Activated CD8-positive, alpha-beta T cell treated with anti-CD3 and anti-CD28 coated beads for 36 hours (primary cell): ENCODE results near the gene OR5H15. TPM values are rescaled to one million over a fixed set of nuclear protein-coding genes. Genes with fewer than 3 reads are reported as not detected.
"Not testable (repeated sequence)": the region's sequence is repeated elsewhere in the genome, so short reads cannot be mapped to it uniquely, and the experiment has no call there.

Source experiments
- ATAC-seq: fragments of 200-7000 bp; cut with Tn5 transposase; one replicate; pipeline ENCODE4 v1.10.0; 2021; ENCODE audit warnings: mild to moderate bottlenecking, moderate library complexity
- CTCF ChIA-PET: fragments of 350-600 bp; sonication (Branson Sonifier 250); formaldehyde crosslinking; loops from one replicate; lab custom pipeline; 2021; ENCODE audit warnings: antibody characterized with exemption; lab: Charles Lee
- POLR2A ChIA-PET: fragments of 350-600 bp; sonication (Branson Sonifier 250); formaldehyde crosslinking; loops from one replicate; lab custom pipeline; 2021; ENCODE audit warnings: antibody characterized with exemption; lab: Charles Lee
- DNase-seq: peaks from one replicate; pipeline ENCODE4 v3.0.0-alpha.2; 2020
- H3K27ac Mint-ChIP-seq: one replicate; pipeline ENCODE4 v1.8.0; 2021; ENCODE audit warnings: mild to moderate bottlenecking, mixed read lengths
- H3K27me3 Mint-ChIP-seq: one replicate; pipeline ENCODE4 v1.8.0; 2021; ENCODE audit warnings: mixed read lengths
- H3K36me3 Mint-ChIP-seq: one replicate; pipeline ENCODE4 v1.8.0; 2021; ENCODE audit warnings: low read depth, mixed read lengths
- H3K4me1 Mint-ChIP-seq: one replicate; pipeline ENCODE4 v1.8.0; 2021; ENCODE audit warnings: low read depth, mixed read lengths
- H3K4me3 Mint-ChIP-seq: one replicate; pipeline ENCODE4 v1.8.0; 2021; ENCODE audit warnings: mild to moderate bottlenecking, moderate library complexity, mixed read lengths
- H3K9me3 Mint-ChIP-seq: one replicate; pipeline ENCODE4 v1.8.0; 2021; ENCODE audit warnings: mixed read lengths
- intact Hi-C: fragments of 100-400 bp; cut with micrococcal nuclease; formaldehyde crosslinking; loops from one replicate; pipeline ENCODE4 v1.10.0; 2022
- total RNA-seq, 2 experiments: library from RNA; stranded (reverse); gene quantifications; one replicate each; pipeline ENCODE4 v1.2.3, GENCODE V29; 2021
- TF ChIP-seq, protein P1 (sequence below): fragments of 200-600 bp; IDR thresholded peaks from one replicate; pipeline ENCODE4 v1.8.0; 2022; ENCODE audit warnings: antibody characterized with exemption, mild to moderate bottlenecking

Gene OR5H15
- total RNA-seq, result not detected

- Mint-ChIP-seq H3K27me3 (peaks cover 3% of the 10 kb centered on the region), H3K4me1 (no peaks in the 10 kb centered on the region), H3K27ac (no peak within 1 kb of the TSS), H3K36me3 (no peaks in the 10 kb centered on the region), H3K4me3 (no peak within 1 kb of the TSS), H3K9me3 (no peaks in the 10 kb centered on the region)
- POLR2A ChIA-PET, result no interaction called here
- CTCF ChIA-PET, result no interaction called here
- no peak for ATAC-seq
- intact Hi-C loops, result no loop called here
- TF ChIP-seq, protein P1, sequence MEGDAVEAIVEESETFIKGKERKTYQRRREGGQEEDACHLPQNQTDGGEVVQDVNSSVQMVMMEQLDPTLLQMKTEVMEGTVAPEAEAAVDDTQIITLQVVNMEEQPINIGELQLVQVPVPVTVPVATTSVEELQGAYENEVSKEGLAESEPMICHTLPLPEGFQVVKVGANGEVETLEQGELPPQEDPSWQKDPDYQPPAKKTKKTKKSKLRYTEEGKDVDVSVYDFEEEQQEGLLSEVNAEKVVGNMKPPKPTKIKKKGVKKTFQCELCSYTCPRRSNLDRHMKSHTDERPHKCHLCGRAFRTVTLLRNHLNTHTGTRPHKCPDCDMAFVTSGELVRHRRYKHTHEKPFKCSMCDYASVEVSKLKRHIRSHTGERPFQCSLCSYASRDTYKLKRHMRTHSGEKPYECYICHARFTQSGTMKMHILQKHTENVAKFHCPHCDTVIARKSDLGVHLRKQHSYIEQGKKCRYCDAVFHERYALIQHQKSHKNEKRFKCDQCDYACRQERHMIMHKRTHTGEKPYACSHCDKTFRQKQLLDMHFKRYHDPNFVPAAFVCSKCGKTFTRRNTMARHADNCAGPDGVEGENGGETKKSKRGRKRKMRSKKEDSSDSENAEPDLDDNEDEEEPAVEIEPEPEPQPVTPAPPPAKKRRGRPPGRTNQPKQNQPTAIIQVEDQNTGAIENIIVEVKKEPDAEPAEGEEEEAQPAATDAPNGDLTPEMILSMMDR, result no peak
- DNase-seq, result no peak
These were observed at the start of gene OR5H15 for GRCh38 chr3:98166396-98166795. Gene OR5H15, plus strand, starts transcription at chr3:98166696. Its CDS starts 2,004 bp downstream, at chr3:98168700.

DNA sequence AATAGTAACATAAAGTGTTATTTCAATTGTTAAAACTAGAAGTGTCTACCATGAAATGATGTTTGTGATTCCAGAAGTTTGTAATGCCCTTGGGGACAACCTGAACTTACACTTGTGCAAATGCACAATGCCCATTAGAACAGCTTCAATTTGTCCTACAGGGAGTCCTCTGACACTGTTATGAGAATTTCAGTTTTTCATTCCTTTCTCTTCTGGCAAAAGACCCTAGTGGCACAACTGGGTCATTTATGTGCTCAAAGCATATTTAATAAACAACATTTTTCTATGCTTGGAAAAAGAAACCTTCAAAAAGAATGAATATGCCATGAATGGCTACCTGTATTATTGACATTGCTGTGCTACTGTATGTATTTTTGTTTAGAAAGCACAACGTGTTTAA is 36.1 kb upstream of the OR5H15 start, which contains the start of gene OR5H1:
OR5H1 (plus strand) TSS at position 301 of the 400 bp plus-strand sequence. CDS start 1,977 bp downstream, outside the sequence.
- H3K36me3 Mint-ChIP-seq, result no peaks in the 10 kb centered on the region
- intact Hi-C loops, result no loop called here
- ATAC-seq, result no peak
- H3K4me1 Mint-ChIP-seq, result no peaks in the 10 kb centered on the region
- TF ChIP-seq, protein P1, result no peak
- no peak for DNase-seq
- H3K27ac Mint-ChIP-seq, result no peak within 1 kb of the TSS
- POLR2A ChIA-PET, result no interaction called here
- no peak within 1 kb of the TSS for H3K4me3 Mint-ChIP-seq
- H3K9me3 Mint-ChIP-seq, result no peaks in the 10 kb centered on the region
- H3K27me3 Mint-ChIP-seq, result peaks cover 2% of the 10 kb centered on the region
- CTCF ChIA-PET, result no interaction called here

GRCh38 chr3:98136631-98137030 is 29.9 kb upstream of the OR5H15 start:
- Mint-ChIP-seq H3K36me3 (no peaks in the 10 kb centered on the region), H3K4me1 (no peaks in the 10 kb centered on the region), H3K27me3 (peaks cover 2% of the 10 kb centered on the region), H3K4me3 (no peak overlapping the region), H3K27ac (no peak overlapping the region), H3K9me3 (no peaks in the 10 kb centered on the region)
- ATAC-seq (no peak), DNase-seq (no peak)
- intact Hi-C loops, result no loop called here
- TF ChIP-seq, protein P1, result no peak
- ChIA-PET CTCF (no interaction called here), POLR2A (no interaction called here)

GRCh38 chr3:98137826-98138557 is 28.5 kb upstream of the OR5H15 start:
- CTCF ChIA-PET, H3K9me3 Mint-ChIP-seq, H3K27me3 Mint-ChIP-seq, POLR2A ChIA-PET, ATAC-seq, H3K36me3 Mint-ChIP-seq, DNase-seq, H3K27ac Mint-ChIP-seq, H3K4me1 Mint-ChIP-seq, intact Hi-C loops, H3K4me3 Mint-ChIP-seq: not testable (repeated sequence)

DNA sequence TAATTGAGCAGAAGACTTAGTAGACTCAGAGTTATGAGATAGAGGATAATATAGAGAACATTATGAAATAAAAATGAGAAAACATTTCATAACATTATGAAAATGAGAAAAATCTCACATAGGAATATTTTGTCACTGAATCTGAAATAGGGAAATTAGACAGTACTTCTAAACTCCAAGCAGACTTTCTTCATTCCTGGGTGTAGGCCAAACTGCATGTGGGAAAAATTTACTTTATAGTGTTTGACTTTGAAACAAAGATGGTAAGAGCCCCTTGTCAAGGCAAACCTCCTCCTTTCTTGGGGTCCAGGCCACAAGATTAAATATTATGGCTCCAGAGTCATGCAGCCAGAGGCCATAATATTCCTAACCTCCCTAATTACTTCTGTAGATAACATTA is 26.0 kb upstream of the OR5H15 start:
- Mint-ChIP-seq H3K4me1 (no peaks in the 10 kb centered on the region), H3K36me3 (no peaks in the 10 kb centered on the region), H3K9me3 (no peaks in the 10 kb centered on the region), H3K27ac (no peak overlapping the region), H3K4me3 (no peak overlapping the region), H3K27me3 (no peaks in the 10 kb centered on the region)
- ChIA-PET CTCF (no interaction called here), POLR2A (no interaction called here)
- intact Hi-C loops, result loop anchor here (1.0 kb wide), 1 partner anchor 44 kb away; no protein-coding TSS in a partner anchor
- TF ChIP-seq, protein P1, result no peak
- no peak for DNase-seq
- no peak for ATAC-seq
